Liver (tissue), 9 donors: ENCODE measurements around the gene RERE. TPM values are rescaled to one million over a fixed set of nuclear protein-coding genes. Genes with fewer than 3 reads are reported as not detected.

ENCODE experiments used
- DNase-seq: peaks from one replicate; pipeline ENCODE4 v3.0.0-alpha.2; 2017; ENCODE audit warnings: low spot score
- H3K27ac ChIP-seq, 2 donors: one replicate each; pipeline ENCODE4 v1.7.0; 2013; ENCODE audit warnings: inconsistent platforms in 2 of 2, low read length in 2 of 2, control low read depth in 1 of 2, low read depth in 1 of 2, mild to moderate bottlenecking in 1 of 2
- H3K27me3 ChIP-seq, 4 donors: one replicate each; pipeline versions ENCODE4 v1.6.1 to v1.7.0; 2013; ENCODE audit warnings: low read length in 3 of 4, inconsistent platforms in 1 of 4, mild to moderate bottlenecking in 1 of 4, moderate library complexity in 1 of 4; ENCODE audit not compliant: control insufficient read depth in 4 of 4, insufficient read depth in 4 of 4
- H3K36me3 ChIP-seq, 4 donors: one replicate each; pipeline versions ENCODE4 v1.6.1 to v1.7.0; 2013; ENCODE audit warnings: low read length in 3 of 4, mild to moderate bottlenecking in 3 of 4, low read depth in 1 of 4, moderate library complexity in 1 of 4; ENCODE audit not compliant: control insufficient read depth in 4 of 4, insufficient read depth in 3 of 4
- H3K4me1 ChIP-seq, 4 donors: one replicate each; pipeline versions ENCODE4 v1.6.1 to v1.7.0; 2013; ENCODE audit warnings: low read length in 3 of 4, mild to moderate bottlenecking in 3 of 4, moderate library complexity in 1 of 4; ENCODE audit not compliant: control insufficient read depth in 4 of 4, insufficient read depth in 4 of 4
- H3K4me3 ChIP-seq, 3 donors: one replicate each; pipeline versions ENCODE4 v1.6.1 to v1.7.0; 2013; ENCODE audit warnings: low read length in 3 of 3, control low read depth in 1 of 3, low read depth in 1 of 3, mild to moderate bottlenecking in 1 of 3
- H3K9ac ChIP-seq, 2 donors: one replicate each; pipeline ENCODE4 v1.7.0; 2013; ENCODE audit warnings: low read length in 2 of 2, mild to moderate bottlenecking in 2 of 2, moderate library complexity in 2 of 2, control low read depth in 1 of 2, low read depth in 1 of 2
- H3K9me3 ChIP-seq, 4 donors: one replicate each; pipeline versions ENCODE4 v1.6.1 to v1.7.0; 2013; ENCODE audit warnings: low read length in 3 of 4; ENCODE audit not compliant: control insufficient read depth in 4 of 4
- ATF3 ChIP-seq: IDR thresholded peaks from 2 replicates; pipeline ENCODE4 v1.6.1; 2016; ENCODE audit warnings: antibody characterized with exemption
- CTCF ChIP-seq: fragments of 150-350 bp; IDR thresholded peaks from 2 replicates; pipeline ENCODE4 v1.5.1; 2017; ENCODE audit warnings: improper control_type of control experiment, low read depth, low read length; ENCODE audit not compliant: missing input control
- EGR1 ChIP-seq, 2 donors: IDR thresholded peaks; 2 replicates each; pipeline ENCODE4 v1.6.1; 2016 to 2018; ENCODE audit warnings: antibody characterized with exemption in 2 of 2, low read depth in 2 of 2
- FOXA1 ChIP-seq: IDR thresholded peaks from 2 replicates; pipeline ENCODE4 v1.6.1; 2016; ENCODE audit warnings: antibody characterized with exemption
- FOXA2 ChIP-seq: IDR thresholded peaks from 2 replicates; pipeline ENCODE4 v1.6.1; 2016; ENCODE audit warnings: antibody characterized with exemption
- GABPA ChIP-seq, 2 donors: IDR thresholded peaks in 1 of 2; conservative IDR thresholded peaks in 1 of 2; 2 replicates each; pipeline ENCODE4 v1.6.1; 2016; ENCODE audit warnings: antibody characterized with exemption in 2 of 2, mild to moderate bottlenecking in 1 of 2, moderate library complexity in 1 of 2
- HNF4A ChIP-seq, 2 donors: conservative IDR thresholded peaks; 2 replicates each; pipeline ENCODE4 v1.6.1; 2016; ENCODE audit warnings: antibody characterized with exemption in 2 of 2, mild to moderate bottlenecking in 2 of 2
- HNF4G ChIP-seq: IDR thresholded peaks from 2 replicates; pipeline ENCODE4 v1.6.1; 2016; ENCODE audit warnings: antibody characterized with exemption
- JUND ChIP-seq, 2 donors: IDR thresholded peaks; 2 replicates each; pipeline ENCODE4 v1.6.1; 2016; ENCODE audit warnings: antibody characterized with exemption in 2 of 2
- MAX ChIP-seq: IDR thresholded peaks from 2 replicates; pipeline ENCODE4 v1.6.1; 2016; ENCODE audit warnings: antibody characterized with exemption
- NR2F2 ChIP-seq: IDR thresholded peaks from 2 replicates; pipeline ENCODE4 v1.6.1; 2016; ENCODE audit warnings: antibody characterized with exemption
- RAD21 ChIP-seq, 2 donors: IDR thresholded peaks; 2 replicates each; pipeline ENCODE4 v1.6.1; 2016; ENCODE audit warnings: antibody characterized with exemption in 2 of 2, mild to moderate bottlenecking in 2 of 2
- REST ChIP-seq: IDR thresholded peaks from 2 replicates; pipeline ENCODE4 v1.6.1; 2016; ENCODE audit warnings: antibody characterized with exemption, mild to moderate bottlenecking
- RXRA ChIP-seq, 2 donors: IDR thresholded peaks; 2 replicates each; pipeline ENCODE4 v1.6.1; 2017 to 2018; ENCODE audit warnings: antibody characterized with exemption in 2 of 2, mild to moderate bottlenecking in 1 of 2
- SP1 ChIP-seq: IDR thresholded peaks from 2 replicates; pipeline ENCODE4 v1.6.1; 2018; ENCODE audit warnings: antibody characterized with exemption, mild to moderate bottlenecking
- TAF1 ChIP-seq: conservative IDR thresholded peaks from 2 replicates; pipeline ENCODE4 v1.6.1; 2016; ENCODE audit warnings: antibody characterized with exemption, mild to moderate bottlenecking
- YY1 ChIP-seq: IDR thresholded peaks from 2 replicates; pipeline ENCODE4 v1.6.1; 2016; ENCODE audit warnings: antibody characterized with exemption, mild to moderate bottlenecking
- ZBTB33 ChIP-seq: IDR thresholded peaks from 2 replicates; pipeline ENCODE4 v1.6.1; 2016; ENCODE audit warnings: antibody characterized with exemption
- WGBS: extraction: QIAGEN DNeasy Blood & Tissue Kit; methylation state at CpG from one replicate; pipeline ENCODE4 v1.1.7; 2013; 5-methylcytosine and 5-hydroxymethylcytosine counted together
- polyA plus RNA-seq, 2 donors: library from polyadenylated mRNA; stranded (reverse) in 1 of 2; unstranded in 1 of 2; fragments of 200-250 nt in 1 of 2; fragments of >200 nt in 1 of 2; fragmentation: Nextera tagmentation in 1 of 2; extraction: Ambion mirVana in 1 of 2; gene quantifications; one replicate each; pipeline versions ENCODE4 v1.2.1 to v1.2.3, GENCODE V29; 2013 to 2015
- total RNA-seq, 2 donors: library from RNA; depleted of rRNA; stranded (reverse); fragments of >200 nt; gene quantifications; one replicate each; pipeline ENCODE4 v1.2.3, GENCODE V29; 2014
- donor health status: healthy.
- donor health status: healthy.
- donor health status: healthy.
- donor health status: healthy.
- donor health status: healthy.

RERE gene
- total and polyA plus RNA-seq, 4 donors = 9.8 to 49.1 (median 24.8) TPM

- Histone ChIP-seq H3K4me1 (peaks cover 5 to 32% (median 16%) of the 10 kb centered on the region in 4 donors), H3K9ac (no peak overlapping the region), H3K9me3 (no peaks in the 10 kb centered on the region), H3K36me3 (no peaks in the 10 kb centered on the region), H3K27me3 (no peaks in the 10 kb centered on the region), H3K27ac (no peak overlapping the region), H3K4me3 (no peak overlapping the region)
- WGBS = 68% methylated on average over 6 of the region's 6 CpGs
- DNase-seq = no peak
- TF ChIP-seq HNF4G = no peak
Observed at GRCh38 chr1:8745749-8746390, 71.6 kb downstream of the RERE start.

- Histone ChIP-seq H3K9me3 (no peaks in the 10 kb centered on the region), H3K4me1 (peaks cover 5 to 32% (median 16%) of the 10 kb centered on the region in 4 donors), H3K27me3 (no peaks in the 10 kb centered on the region), H3K36me3 (no peaks in the 10 kb centered on the region), H3K9ac (no peak overlapping the region), H3K4me3 (no peak overlapping the region), H3K27ac (no peak overlapping the region)
- TF ChIP-seq NR2F2 = no peak
- TF ChIP-seq FOXA2 = no peak
- TF ChIP-seq ATF3 = no peak
- TF ChIP-seq YY1 = no peak
- TF ChIP-seq ZBTB33 = no peak
- no peak for TF ChIP-seq HNF4A (conservative IDR thresholded peaks at IDR 0.05)
- no peak for TF ChIP-seq GABPA (IDR thresholded peaks at IDR 0.05 in 1 of 2, conservative IDR thresholded peaks at IDR 0.05 in 1 of 2)
- TF ChIP-seq SP1 = no peak
- TF ChIP-seq MAX = no peak
- no peak for TF ChIP-seq REST
- TF ChIP-seq RXRA (IDR thresholded peaks at IDR 0.05) = no peak
- TF ChIP-seq JUND (IDR thresholded peaks at IDR 0.05) = no peak
- TF ChIP-seq TAF1 = no peak
- TF ChIP-seq EGR1 (IDR thresholded peaks at IDR 0.05; ENCODE audit: low read depth in 2 of 2) = no peak
- TF ChIP-seq RAD21 (IDR thresholded peaks at IDR 0.05) = no peak
- no peak for TF ChIP-seq FOXA1
- no peak for TF ChIP-seq HNF4G
- TF ChIP-seq CTCF = no peak
- no peak for DNase-seq
- WGBS = 95% methylated on average over 6 of the region's 6 CpGs
Observed at GRCh38 chr1:8745346-8745745, 72.1 kb downstream of the RERE start.
